Trophoblast cell (in vitro differentiated cells and primary cell): ENCODE results near the gene PCDHGB6.
A peak's percentile ranks its signal among the peaks of the same experiment; 100 is the strongest.
"Not testable (repeated sequence)": the region's sequence is repeated elsewhere in the genome, so short reads cannot be mapped to it uniquely, and the experiment has no call there.

Experiments used
- DNase-seq, 2 donors: peaks; one replicate each; pipeline ENCODE4 v3.0.0-alpha.2; 2016
- H2AFZ ChIP-seq: 2 replicates; pipeline ENCODE4 v1.6.1; 2013; ENCODE audit warnings: low read length, moderate library complexity, mild to moderate bottlenecking; ENCODE audit not compliant: insufficient read depth, poor library complexity
- H2AK5ac ChIP-seq: 2 replicates; pipeline ENCODE4 v1.6.1; 2013; ENCODE audit warnings: mild to moderate bottlenecking, low read length
- H2BK120ac ChIP-seq: 2 replicates; pipeline ENCODE4 v1.6.1; 2013; ENCODE audit warnings: low read length, mild to moderate bottlenecking, moderate library complexity; ENCODE audit not compliant: insufficient read depth, poor library complexity
- H2BK12ac ChIP-seq: 2 replicates; pipeline ENCODE4 v1.6.1; 2013; ENCODE audit warnings: mild to moderate bottlenecking, low read length, moderate library complexity
- H2BK5ac ChIP-seq: 2 replicates; pipeline ENCODE4 v1.6.1; 2013; ENCODE audit warnings: low read length, low read depth, moderate library complexity, mild to moderate bottlenecking; ENCODE audit not compliant: poor library complexity
- H3K14ac ChIP-seq: 2 replicates; pipeline ENCODE4 v1.6.1; 2013; ENCODE audit warnings: mild to moderate bottlenecking, low read length
- H3K18ac ChIP-seq: 2 replicates; pipeline ENCODE4 v1.6.1; 2013; ENCODE audit warnings: mild to moderate bottlenecking, low read length
- H3K23ac ChIP-seq: 2 replicates; pipeline ENCODE4 v1.6.1; 2013; ENCODE audit warnings: low read length
- H3K27ac ChIP-seq: 2 replicates; pipeline ENCODE4 v1.5.1; 2013; ENCODE audit warnings: low read depth, mild to moderate bottlenecking, inconsistent platforms, low read length, moderate library complexity
- H3K27me3 ChIP-seq: 2 replicates; pipeline ENCODE4 v1.6.1; 2013; ENCODE audit warnings: inconsistent platforms, mild to moderate bottlenecking, low read length, moderate library complexity; ENCODE audit not compliant: insufficient read depth
- H3K36me3 ChIP-seq, 2 experiments: 1 replicate in 1 of 2; 2 replicates in 1 of 2; pipeline ENCODE4 v1.6.1; 2013; ENCODE audit warnings: low read length in 2 of 2, mild to moderate bottlenecking in 2 of 2, moderate library complexity in 1 of 2; ENCODE audit not compliant: insufficient read depth in 2 of 2, control insufficient read depth in 1 of 2
- H3K4ac ChIP-seq: 2 replicates; pipeline ENCODE4 v1.6.1; 2013; ENCODE audit warnings: low read depth, mild to moderate bottlenecking, low read length, moderate library complexity
- H3K4me1 ChIP-seq, 2 experiments: 1 replicate in 1 of 2; 2 replicates in 1 of 2; pipeline ENCODE4 v1.6.1; 2013; ENCODE audit warnings: low read length in 2 of 2, mild to moderate bottlenecking in 2 of 2, moderate library complexity in 1 of 2; ENCODE audit not compliant: insufficient read depth in 2 of 2, control insufficient read depth in 1 of 2
- H3K4me2 ChIP-seq: 2 replicates; pipeline ENCODE4 v1.6.1; 2013; ENCODE audit warnings: inconsistent platforms, mild to moderate bottlenecking, low read length, moderate library complexity
- H3K4me3 ChIP-seq: 2 replicates; pipeline ENCODE4 v1.5.1; 2013; ENCODE audit warnings: mild to moderate bottlenecking, low read depth, low read length, inconsistent platforms
- H3K79me1 ChIP-seq: one replicate; pipeline ENCODE4 v1.6.1; 2013; ENCODE audit warnings: low read length
- H3K79me2 ChIP-seq: 2 replicates; pipeline ENCODE4 v1.6.1; 2013; ENCODE audit warnings: low read length, mild to moderate bottlenecking; ENCODE audit not compliant: control insufficient read depth, insufficient read depth, poor library complexity
- H3K9ac ChIP-seq: 2 replicates; pipeline ENCODE4 v1.6.1; 2013; ENCODE audit warnings: mild to moderate bottlenecking, low read length
- H3K9me3 ChIP-seq: 2 replicates; pipeline ENCODE4 v1.6.1; 2013; ENCODE audit warnings: low read depth, mild to moderate bottlenecking, control low read depth, inconsistent platforms, low read length; ENCODE audit not compliant: insufficient read depth
- H4K12ac ChIP-seq: 2 replicates; pipeline ENCODE4 v1.6.1; 2013; ENCODE audit warnings: low read depth, mild to moderate bottlenecking, low read length, moderate library complexity
- H4K8ac ChIP-seq: 2 replicates; pipeline ENCODE4 v1.6.1; 2013; ENCODE audit warnings: low read depth, mild to moderate bottlenecking, low read length, moderate library complexity
- H4K91ac ChIP-seq: one replicate; pipeline ENCODE4 v1.6.1; 2013; ENCODE audit warnings: low read depth, mild to moderate bottlenecking, low read length, moderate library complexity
- WGBS: extraction: QIAGEN DNeasy Blood & Tissue Kit; methylation state at CpG from one replicate; pipeline ENCODE4 v1.1.7; 2013; ENCODE audit warnings: missing lambda C conversion rate; ENCODE audit not compliant: insufficient read length, insufficient coverage; ENCODE audit errors: extremely low coverage; 5-methylcytosine and 5-hydroxymethylcytosine counted together

The PCDHGB6 gene

GRCh38 chr5:141394401-141395187 is 13.2 kb upstream of the PCDHGB6 start:
- H2AFZ ChIP-seq, H3K79me1 ChIP-seq, H3K27ac ChIP-seq, H3K27me3 ChIP-seq, H2BK120ac ChIP-seq, H4K8ac ChIP-seq, H3K79me2 ChIP-seq, DNase-seq, H4K91ac ChIP-seq, H3K4ac ChIP-seq, H3K9ac ChIP-seq, H4K12ac ChIP-seq, H2BK5ac ChIP-seq, H2AK5ac ChIP-seq, H3K23ac ChIP-seq, H2BK12ac ChIP-seq, H3K18ac ChIP-seq, H3K4me2 ChIP-seq, H3K14ac ChIP-seq, H3K4me1 ChIP-seq: not testable (repeated sequence)
- H3K9me3 ChIP-seq = peaks cover 34% of the 10 kb centered on the region
- peaks cover 17 to 25% of the 10 kb centered on the region in 2 experiments for H3K36me3 ChIP-seq
- H3K4me3 ChIP-seq = peak overlapping the region; percentile 23
- no CpG with 5 or more reads among the region's 53 CpGs for WGBS

- not testable (repeated sequence) for H4K91ac ChIP-seq, H4K12ac ChIP-seq, H3K79me2 ChIP-seq, H2BK5ac ChIP-seq, H3K18ac ChIP-seq, H3K4me1 ChIP-seq, H2BK120ac ChIP-seq, H2BK12ac ChIP-seq, H3K27ac ChIP-seq, H2AK5ac ChIP-seq, H3K4me2 ChIP-seq, H3K27me3 ChIP-seq, H3K4me3 ChIP-seq, H3K14ac ChIP-seq, H3K79me1 ChIP-seq, H4K8ac ChIP-seq, H3K9ac ChIP-seq, H2AFZ ChIP-seq, H3K23ac ChIP-seq, H3K4ac ChIP-seq
- WGBS = no CpG with 5 or more reads among the region's 43 CpGs
- peak in 1 of 2 donors; percentile 57 for DNase-seq
- Histone ChIP-seq H3K9me3 (peaks cover 32% of the 10 kb centered on the region), H3K36me3 (peaks cover 10 to 22% of the 10 kb centered on the region in 2 experiments)
Observed at GRCh38 chr5:141397756-141398551, 9.9 kb upstream of the PCDHGB6 start, which contains the start of gene PCDHGB5. Gene PCDHGB5 (plus strand): TSS chr5:141397947. CDS start chr5:141398128, 181 bp downstream.

GRCh38 chr5:141398608-141399007 is 9.2 kb upstream of the PCDHGB6 start:
- no peak overlapping the region for H4K8ac ChIP-seq

GRCh38 chr5:141399555-141400258 is 8.1 kb upstream of the PCDHGB6 start:
- Histone ChIP-seq H4K91ac (no peak overlapping the region), H3K4me2 (no peak overlapping the region), H3K27ac (no peak overlapping the region), H4K8ac (no peak overlapping the region), H3K18ac (no peak overlapping the region), H3K9me3 (peaks cover 30% of the 10 kb centered on the region), H3K27me3 (no peaks in the 10 kb centered on the region), H2BK12ac (no peak overlapping the region), H2BK5ac (no peak overlapping the region), H3K9ac (no peak overlapping the region), H2BK120ac (no peak overlapping the region), H3K4me1 (no peaks in the 10 kb centered on the region), H2AK5ac (no peak overlapping the region), H3K36me3 (peaks cover 3 to 15% of the 10 kb centered on the region in 2 experiments), H3K79me1 (no peaks in the 10 kb centered on the region), H3K4me3 (no peak overlapping the region), H3K23ac (no peak overlapping the region), H3K79me2 (no peaks in the 10 kb centered on the region), H3K14ac (no peak overlapping the region), H2AFZ (no peak overlapping the region), H3K4ac (no peak overlapping the region), H4K12ac (no peak overlapping the region)
- no CpG with 5 or more reads among the region's 61 CpGs for WGBS
- no peak for DNase-seq

More at GRCh38 chr5:141398608-141399007, 9.2 kb upstream of the PCDHGB6 start:
- H3K79me1 ChIP-seq = no peaks in the 10 kb centered on the region
- H3K27me3 ChIP-seq = no peaks in the 10 kb centered on the region
- H3K23ac ChIP-seq = no peak overlapping the region
- H2BK12ac ChIP-seq = no peak overlapping the region
- peaks cover 34% of the 10 kb centered on the region for H3K9me3 ChIP-seq
- no peak overlapping the region for H3K9ac ChIP-seq
- H2AFZ ChIP-seq = no peak overlapping the region
- H4K91ac ChIP-seq = no peak overlapping the region
- no peak overlapping the region for H3K4me2 ChIP-seq
- no peak overlapping the region for H3K18ac ChIP-seq
- no peaks in the 10 kb centered on the region for H3K4me1 ChIP-seq
- H4K12ac ChIP-seq = no peak overlapping the region
- H3K27ac ChIP-seq = no peak overlapping the region
- no peak overlapping the region for H3K4ac ChIP-seq
- H2BK5ac ChIP-seq = no peak overlapping the region
- DNase-seq = no peak
- no peak overlapping the region for H3K14ac ChIP-seq
- no CpG with 5 or more reads among the region's 15 CpGs for WGBS
- H3K4me3 ChIP-seq = no peak overlapping the region
- H2BK120ac ChIP-seq = no peak overlapping the region
- H2AK5ac ChIP-seq = no peak overlapping the region
- H3K79me2 ChIP-seq = no peaks in the 10 kb centered on the region
- H3K36me3 ChIP-seq = peaks cover 6 to 17% of the 10 kb centered on the region in 2 experiments
